Stimulated activated CD8-positive, alpha-beta memory T cell treated with anti-CD3 and anti-CD28 coated beads, Interleukin-12 subunit alpha, Interleukin-12 subunit beta, amount 100 ng/mL, for 1 hour (primary cell): Measurements from ENCODE around the gene CXCR5.
"Not testable (repeated sequence)": the region's sequence is repeated elsewhere in the genome, so short reads cannot be mapped to it uniquely, and the experiment has no call there.

Experiments
- DNase-seq: peaks from one replicate; pipeline ENCODE4 v3.0.0-alpha.2; 2020; ENCODE audit warnings: low read depth

CXCR5 gene, protein sequence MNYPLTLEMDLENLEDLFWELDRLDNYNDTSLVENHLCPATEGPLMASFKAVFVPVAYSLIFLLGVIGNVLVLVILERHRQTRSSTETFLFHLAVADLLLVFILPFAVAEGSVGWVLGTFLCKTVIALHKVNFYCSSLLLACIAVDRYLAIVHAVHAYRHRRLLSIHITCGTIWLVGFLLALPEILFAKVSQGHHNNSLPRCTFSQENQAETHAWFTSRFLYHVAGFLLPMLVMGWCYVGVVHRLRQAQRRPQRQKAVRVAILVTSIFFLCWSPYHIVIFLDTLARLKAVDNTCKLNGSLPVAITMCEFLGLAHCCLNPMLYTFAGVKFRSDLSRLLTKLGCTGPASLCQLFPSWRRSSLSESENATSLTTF

DNA sequence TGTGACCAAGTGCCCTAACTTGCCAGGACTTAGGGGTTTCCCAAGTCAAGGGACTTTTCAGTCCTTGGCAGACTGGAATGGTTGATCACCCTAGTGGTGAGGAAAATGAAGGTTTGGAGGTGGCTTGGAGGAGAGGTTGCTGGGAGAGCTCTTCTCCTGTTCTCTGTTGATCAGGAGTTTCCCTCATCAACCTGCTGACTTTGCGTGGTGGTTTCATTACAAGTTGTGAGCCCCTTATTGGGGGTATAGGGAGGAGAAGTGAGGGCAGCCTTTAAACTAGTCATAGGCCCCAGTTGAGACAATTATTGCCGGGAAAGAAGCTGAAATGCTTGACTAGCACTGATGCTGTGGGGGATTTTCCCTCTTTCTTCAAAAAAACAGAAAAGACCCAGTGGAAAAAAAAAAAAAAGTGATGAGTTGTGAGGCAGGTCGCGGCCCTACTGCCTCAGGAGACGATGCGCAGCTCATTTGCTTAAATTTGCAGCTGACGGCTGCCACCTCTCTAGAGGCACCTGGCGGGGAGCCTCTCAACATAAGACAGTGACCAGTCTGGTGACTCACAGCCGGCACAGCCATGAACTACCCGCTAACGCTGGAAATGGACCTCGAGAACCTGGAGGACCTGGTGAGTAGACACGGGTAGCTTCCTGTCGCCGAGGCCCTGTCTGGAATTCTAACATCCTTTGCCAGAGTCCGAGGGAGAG is at the start of gene CXCR5:
Gene CXCR5, plus strand, starts transcription at position 525 of the 704 bp plus-strand sequence. Its CDS starts 50 bp downstream, at position 575.
- no peak for DNase-seq

DNA sequence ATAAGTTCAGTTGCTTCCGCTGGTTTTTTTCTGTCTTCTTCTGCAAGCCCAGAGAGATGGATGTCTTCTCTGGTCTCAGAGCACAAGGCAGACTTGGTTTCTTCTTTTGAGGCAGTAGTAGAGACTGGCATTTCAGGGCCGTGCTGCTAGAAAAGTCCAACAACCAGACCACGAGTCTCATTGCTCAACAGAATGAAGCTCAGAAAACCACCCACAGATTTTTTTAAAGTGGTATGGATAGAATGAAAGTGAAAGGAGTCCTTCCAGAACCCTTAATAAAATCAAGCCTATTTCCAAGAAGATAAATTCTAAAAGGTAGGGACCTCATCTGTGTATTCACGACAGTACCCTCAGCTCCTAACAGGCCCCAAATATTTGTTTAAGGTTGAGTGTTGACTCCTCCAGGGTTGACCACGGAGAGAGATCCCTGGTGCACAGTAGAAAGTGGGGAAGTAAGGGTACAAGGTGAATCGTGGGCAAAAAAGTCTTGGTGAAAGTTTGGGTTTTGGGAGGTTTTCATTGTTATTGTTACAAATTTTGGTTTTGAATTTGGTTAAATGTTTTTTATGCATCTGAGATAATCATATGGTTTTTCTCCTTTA is 49.2 kb upstream of the CXCR5 start:
- DNase-seq: no peak

DNA sequence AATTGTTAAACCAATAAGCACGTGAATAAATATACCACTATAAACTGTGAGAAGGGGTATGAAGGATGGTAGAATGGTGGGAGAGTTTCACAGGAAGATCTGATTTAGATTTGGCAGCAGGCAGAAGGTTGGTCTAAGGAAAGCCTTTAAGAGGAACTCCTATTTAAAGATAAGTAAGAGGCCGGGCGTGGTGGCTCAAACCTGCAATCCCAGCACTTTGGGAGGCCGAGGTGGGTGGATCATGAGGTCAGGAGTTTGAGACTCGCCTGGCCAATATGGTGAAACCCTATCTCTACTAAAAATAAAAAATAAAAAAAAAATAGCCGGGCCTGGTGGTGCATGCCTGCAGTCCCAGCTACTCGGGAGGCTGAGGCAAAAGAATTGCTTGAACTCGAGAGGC is 45.8 kb upstream of the CXCR5 start:
- DNase-seq: no peak

DNA sequence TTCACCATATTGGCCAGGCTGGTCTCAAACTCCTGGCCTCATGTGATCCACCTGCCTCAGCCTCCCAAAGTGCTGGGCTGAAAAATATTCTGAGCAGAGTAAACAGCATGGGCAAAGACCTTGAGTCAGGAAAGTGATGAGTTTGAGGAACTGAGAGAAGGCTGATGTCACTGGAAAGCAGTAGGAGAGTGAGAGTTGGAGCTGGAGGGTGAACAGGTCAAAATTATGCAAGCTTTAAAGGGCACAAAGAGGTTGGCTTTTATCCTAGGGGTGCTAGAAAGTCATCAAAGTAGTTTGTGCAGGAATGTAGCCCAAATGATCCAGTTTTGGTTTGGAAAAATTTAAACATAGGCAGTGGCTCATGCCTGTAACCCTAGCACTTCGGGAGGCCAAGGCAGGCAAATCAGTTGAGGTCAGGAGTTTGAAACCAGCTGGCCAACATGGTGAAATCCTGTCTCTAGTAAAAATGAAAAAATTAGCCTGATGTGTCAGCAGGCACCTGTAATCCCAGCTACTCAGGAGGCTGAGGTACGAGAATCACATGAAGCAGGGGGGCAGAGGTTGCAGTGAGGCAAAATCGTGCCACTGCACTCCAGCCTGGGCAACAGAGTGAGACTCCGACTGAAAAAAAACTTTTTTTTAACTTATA is 44.7 kb upstream of the CXCR5 start:
- DNase-seq: no peak

DNA sequence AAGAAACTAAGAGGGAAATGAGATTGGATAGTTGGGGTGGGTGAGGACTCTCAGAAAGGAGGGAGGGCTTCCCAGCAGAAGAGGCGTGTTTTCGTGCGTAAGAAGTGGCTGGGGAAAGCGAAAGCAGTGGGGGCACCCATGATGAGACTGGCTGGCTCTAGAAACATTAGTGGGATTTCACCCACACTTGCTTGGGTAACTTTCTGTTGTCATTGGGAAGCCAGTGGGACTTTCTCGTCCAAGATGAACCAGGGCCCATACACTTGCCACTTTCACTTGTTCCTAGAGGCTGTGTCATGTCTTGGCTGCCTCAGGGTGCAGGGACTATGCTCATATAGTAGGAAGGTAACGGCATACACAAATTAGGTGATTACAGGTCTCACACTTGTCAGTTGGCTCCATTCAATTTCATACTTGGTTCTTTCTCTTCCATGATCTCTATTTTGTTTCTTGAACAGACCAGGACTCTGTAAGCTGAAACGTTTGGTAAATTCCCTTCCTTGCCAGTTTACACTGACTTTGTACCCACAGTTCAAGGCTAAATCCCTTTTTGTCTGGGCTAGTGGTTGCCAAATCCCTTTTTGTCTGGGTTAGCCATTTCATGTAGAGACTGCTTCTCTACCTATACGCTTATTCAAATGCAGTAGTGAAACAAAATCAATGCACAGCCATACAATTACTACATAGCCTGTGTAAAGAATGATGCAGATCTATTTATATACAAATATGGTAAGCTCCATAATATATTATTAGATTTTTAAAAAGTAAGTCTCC is 42.0 kb upstream of the CXCR5 start:
- DNase-seq: peak; percentile 2

DNA sequence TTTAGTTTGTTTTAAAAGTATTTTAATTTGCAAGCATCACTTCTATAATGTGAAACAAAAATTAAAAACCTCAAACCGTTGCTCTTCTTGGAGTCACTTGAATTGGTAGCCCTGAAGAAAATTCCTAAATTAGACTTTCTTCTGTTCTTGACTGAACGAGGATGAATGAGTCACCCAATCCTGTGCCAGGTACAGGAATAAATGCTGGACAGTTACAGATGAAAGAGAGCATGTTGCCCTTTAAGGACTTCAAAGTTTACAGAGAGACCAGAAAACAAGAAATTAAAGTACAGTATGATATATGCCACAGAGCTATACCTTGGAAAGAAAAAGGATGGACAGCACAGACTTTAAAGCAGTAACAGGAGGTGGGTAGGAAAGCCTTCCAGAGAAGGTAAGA is 41.3 kb upstream of the CXCR5 start:
- no peak for DNase-seq

DNA sequence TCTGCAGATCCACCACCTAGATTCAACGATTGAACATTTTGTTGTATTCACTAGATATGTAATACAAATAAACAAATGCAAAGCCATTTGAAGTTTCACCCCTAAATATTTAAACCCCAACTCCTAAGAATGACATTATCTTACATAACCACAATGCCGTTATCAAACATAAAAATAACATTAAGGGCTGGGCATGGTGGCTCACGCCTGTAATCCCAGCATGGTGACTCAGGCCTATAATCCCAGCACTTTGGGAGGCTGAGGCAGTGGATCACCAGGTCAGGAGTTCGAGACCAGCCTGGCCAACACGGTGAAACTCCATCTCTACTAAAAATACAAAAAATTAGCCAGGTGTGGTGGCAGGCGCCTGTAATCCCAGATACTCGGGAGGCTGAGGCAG is 40.8 kb upstream of the CXCR5 start:
- DNase-seq: not testable (repeated sequence)

DNA sequence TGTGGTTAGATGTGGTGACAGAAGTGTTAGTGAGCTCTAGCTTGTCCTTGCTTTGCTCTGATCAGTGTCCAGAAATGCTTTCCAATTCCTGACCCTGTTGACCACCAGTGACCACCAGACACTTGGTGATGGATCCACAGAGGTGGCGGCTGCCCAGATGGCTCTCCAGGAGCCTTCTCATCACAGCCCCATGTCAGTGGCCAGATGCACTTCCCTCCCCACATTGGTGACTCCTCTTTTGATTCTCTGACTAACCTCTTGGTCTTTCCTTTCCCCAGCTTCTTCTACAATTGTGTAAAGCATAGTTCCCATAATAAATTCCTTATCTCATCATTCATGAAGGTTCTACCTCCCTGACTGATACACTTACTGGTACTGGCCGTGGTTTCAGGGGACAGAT is 40.1 kb upstream of the CXCR5 start:
- DNase-seq: no peak

DNA sequence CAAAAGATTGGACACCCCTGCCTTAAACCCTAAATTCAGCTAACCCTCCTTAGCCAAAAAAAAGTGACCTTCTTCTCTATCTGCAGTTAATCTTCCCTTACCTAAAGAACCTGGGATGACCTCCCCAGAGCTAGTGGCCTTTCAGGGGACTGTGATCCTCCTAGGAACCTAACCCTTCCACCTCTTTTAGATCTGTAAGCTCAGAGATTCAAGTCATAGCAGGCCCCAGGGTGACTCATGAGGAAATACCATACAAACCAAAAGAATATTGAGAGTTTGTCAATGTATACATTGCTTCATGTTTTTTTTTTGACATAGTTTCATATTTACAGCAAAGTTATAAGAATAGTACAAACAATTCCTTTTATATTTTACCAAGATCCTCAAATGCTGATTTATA is 38.3 kb upstream of the CXCR5 start:
- DNase-seq: no peak

DNA sequence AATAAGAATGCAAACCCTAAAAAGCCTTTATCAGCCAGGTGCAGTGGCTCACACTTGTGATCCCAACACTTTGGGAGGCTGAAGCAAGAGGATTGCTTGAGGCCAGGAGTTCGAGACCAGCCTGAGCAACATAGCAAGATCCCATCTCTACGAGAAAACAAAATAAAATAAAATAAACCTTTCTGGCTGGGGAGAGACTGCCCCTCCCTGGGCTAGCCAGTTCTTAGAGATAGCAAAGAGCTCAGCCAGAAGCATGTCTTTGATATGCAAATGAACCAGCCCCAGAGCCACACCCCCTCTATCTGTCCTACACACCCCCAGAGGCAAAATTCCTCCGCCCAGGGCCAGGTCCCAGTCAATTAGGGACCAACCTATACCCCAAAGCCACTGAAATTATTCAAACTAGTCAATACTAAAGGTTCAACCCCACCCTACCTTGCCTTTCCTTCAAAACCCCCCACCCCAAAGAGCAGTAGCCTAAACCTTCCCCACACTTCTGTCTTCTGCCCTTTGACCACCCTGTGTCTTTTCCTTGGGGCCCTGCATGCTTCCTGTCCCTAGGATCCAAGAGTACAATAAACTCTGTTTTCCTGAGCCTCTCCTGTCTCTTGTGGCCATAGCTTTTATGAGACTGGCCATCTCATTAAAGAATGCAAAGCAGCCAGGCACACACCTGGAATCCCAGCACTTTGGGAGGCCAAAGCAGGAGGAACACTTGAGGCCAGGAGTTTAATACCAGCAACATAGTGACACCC is 37.3 kb upstream of the CXCR5 start:
- no peak for DNase-seq

DNA sequence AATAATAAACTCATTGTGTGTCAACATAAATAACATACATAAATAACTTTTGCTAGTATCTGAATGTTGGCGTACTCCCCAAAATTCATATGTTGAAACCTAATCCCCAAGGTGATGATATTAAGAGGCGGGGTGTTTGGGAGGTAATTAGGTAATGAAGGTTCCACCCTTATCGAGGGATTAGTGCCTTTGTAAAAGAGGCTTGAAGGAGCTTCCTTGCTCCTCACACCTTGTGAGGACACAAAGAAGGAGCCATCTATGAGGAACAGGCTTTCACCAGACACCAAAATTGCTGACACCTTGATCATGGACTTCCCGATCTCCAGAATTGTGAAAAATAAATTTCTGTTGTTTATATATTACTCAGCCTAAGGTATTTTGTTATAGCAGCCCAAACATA is 33.9 kb upstream of the CXCR5 start:
- DNase-seq: no peak

DNA sequence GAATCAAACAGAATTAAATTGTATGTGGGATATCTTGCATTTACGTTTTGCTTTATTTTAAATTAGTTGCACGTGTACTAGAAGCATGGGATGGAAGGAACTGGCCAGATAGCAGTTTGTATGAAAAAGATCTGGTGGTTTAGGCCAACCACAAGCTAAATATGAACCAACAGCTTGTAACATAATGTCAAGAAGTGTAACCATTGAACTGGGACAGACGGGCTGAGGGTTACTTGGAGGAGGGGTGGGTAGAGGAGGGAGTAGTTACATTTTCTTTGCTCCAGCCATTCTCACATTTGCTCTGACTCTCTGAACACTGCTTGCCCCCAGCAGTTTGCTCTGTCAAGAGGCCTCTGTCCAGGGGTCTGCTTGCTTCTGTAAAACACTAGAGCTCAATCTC is 31.7 kb upstream of the CXCR5 start:
- DNase-seq: no peak

DNA sequence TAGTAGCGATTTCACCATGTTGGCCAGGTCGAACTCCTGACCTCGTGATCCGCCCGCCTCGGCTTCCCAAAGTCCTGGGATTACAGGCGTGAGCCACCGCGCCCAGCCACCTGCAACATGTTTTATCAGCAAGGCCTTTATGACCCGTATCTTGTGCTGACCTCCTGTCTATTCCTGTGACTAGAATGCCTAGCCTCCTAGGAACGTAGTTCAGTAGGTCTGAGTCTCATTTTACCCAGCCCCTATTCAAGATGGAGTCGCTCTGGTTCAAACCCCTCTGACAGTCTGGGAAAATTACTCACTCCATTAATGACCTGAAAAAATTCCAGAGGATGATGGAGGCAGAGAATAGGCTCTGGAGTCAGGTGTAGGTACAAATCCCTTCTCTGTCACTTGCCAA is 30.0 kb upstream of the CXCR5 start:
- no peak for DNase-seq

DNA sequence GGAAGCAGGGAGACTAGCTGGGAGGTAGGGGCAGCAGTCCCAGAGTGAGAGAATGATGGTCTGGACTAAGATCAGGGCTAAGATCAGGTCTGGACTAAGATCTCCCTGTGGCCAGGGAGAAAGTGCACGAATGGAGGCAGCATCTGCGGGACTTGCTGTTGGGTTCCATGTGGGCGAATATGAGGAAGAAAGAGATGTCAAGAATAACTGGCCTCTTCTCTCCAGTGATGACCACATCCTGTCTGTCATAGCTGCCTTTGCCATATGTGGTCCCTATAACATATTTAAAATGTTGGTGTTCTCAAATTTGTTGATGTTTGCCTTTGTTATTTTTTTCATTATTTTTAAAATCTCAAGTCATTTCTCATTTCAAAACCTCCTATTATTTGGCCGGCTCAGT is 27.4 kb upstream of the CXCR5 start:
- DNase-seq: no peak

DNA sequence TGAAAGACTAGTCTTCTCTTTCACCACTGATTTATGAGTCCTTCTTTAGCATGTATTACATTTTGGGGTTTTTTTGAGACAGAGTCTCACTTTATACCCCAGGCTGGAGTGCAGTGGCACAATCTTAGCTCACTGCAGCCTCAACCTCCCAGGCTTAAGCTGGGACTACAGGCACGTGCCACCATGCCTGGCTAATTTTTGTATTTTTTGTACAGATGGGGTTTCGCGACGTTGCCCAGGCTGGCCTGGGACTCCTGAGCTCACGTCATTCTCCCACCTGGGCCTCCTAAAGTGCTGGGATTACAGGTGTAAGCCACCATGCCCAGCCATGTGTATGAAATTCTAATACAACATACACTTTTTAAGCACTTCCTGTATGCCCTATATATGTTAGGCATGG is 26.3 kb upstream of the CXCR5 start:
- DNase-seq: no peak

DNA sequence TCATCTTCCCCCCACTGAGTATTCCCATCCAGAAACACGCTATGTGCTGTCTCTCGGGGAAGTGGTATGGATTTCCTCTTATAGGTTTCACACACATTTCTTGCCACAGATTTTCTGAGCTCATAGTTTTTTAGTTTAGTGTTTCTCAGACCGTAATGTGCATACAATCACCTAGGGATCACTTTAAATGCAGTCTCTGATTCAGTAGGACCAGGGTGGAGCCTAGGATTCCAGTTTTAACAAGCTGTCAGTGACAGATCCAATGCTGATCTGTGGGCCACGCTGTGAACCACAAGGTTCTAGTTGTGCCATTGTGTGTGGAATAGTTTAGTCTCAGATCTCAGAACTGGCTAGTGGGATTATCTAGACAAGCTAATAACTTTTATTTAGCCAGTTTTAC is 23.7 kb upstream of the CXCR5 start:
- no peak for DNase-seq

DNA sequence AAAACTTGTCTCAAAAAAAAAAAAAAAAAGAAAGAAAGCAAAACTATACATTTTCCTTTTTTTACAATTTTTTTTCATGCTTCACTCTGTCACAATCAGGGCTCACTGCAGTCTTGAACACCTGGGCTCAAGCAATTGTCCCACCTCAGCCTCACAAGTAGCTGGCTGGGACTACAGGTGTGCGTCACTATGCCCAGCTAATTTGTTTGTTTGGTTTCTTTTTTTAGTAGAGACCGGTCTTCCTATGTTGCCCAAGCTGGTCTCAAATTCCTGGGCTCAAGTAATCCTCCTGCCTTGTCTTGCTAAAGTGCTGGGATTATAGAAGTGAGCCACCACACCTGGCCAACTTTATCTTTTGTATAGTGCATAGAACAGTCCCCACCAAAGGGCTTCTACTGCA is 15.0 kb upstream of the CXCR5 start:
- no peak for DNase-seq

DNA sequence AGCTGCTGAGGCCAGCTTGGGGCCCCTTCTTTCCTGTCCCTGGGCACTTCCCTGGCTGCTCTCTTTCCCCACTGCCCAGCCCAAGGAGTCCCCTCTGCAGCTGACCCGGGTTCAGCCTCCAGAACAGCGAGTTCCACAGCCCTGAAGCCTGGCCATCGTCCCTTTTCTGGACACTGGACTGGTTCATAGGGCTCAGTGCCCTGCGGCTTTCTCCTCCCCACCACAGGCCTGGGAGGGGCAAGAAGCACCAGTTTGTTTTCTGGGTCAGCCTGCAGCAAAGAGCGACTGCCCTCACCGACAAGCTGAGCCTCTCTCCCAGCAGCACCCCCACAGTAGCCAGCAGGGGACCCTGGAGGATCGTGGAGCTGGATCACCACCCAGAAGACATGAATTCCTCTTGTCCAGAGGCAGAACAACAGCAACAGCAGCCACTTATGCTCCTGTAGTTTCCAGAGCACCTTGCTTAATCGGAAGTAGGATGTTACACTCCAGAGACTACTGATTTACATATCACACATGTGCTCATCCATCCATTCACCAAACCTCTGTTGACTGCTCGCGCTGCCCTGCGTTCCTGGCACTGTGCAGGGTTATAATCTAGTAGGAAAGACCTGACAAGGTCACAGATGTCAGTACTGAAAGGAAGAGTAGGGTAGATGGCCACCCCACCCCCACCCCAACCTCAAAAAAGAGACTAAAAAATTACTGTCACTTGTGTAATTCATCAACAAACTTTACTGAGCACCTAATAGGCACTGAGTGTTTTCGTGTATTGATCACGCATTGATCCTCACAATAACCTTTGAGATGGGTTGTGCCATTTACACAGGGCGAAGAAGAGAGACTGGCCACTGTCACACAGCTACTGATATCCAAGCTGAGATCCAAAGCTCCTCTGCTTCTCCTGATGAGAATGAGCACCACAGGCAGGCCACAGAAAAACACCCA is 13.0 kb upstream of the CXCR5 start:
- DNase-seq: no peak

DNA sequence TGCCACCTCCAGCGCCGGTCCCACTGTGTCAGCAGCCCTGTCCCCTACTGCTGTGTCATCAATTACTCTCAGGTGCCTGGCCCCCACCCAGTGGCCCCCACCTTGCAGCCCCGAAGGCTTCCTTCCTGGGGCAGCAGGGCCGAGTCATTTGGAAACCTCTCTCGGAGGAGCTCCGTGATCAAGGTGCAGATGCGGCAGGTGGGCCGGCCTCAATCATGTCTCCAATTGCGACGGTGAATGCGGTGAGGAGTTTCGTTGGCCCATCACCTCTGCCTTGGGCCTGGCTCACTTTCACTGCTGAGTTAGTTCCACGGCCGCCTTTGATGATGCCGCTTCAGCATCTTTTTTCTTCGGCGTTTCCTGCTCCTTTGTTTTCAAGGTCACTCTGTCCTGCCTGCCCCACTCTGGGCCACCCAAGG is 11.3 kb upstream of the CXCR5 start:
- no peak for DNase-seq

DNA sequence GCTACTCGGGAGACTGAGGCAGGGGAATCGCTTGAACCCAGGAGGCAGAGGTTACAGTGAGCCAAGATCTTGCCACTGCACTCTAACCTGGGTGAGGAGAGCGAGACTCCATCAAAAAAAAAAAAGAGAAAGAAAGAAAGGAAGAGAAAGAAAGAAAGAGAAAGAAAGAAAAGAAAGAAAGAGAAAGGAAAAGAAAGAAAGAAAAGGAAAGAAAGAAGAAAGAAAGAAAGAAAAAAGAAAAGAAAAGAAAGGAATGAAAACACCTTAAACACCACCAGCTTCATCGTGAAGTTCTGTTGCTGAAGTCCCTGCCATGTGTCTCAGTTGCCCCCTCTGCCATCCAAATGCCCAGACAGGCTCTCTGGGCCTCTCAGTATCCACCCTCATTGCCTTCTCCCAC is 9.9 kb upstream of the CXCR5 start:
- DNase-seq: no peak
